Neural cell (in vitro differentiated cells): ENCODE measurements around the gene SLC16A13.
"Not testable (repeated sequence)": the region's sequence is repeated elsewhere in the genome, so short reads cannot be mapped to it uniquely, and the experiment has no call there.

Source experiments
- EP300 ChIP-seq: fragments of 450-650 bp; conservative IDR thresholded peaks from 2 replicates; pipeline ENCODE4 v1.6.1; 2014; ENCODE audit warnings: antibody characterized with exemption, mild to moderate bottlenecking, moderate library complexity; ENCODE audit not compliant: poor library complexity, severe bottlenecking
- MXI1 ChIP-seq: fragments of 450-650 bp; conservative IDR thresholded peaks from 2 replicates; pipeline ENCODE4 v1.6.1; 2014; ENCODE audit warnings: antibody characterized with exemption, mild to moderate bottlenecking; ENCODE audit not compliant: poor library complexity, severe bottlenecking
- SMC3 ChIP-seq: fragments of 450-650 bp; conservative IDR thresholded peaks from 2 replicates; pipeline ENCODE4 v1.6.1; 2014; ENCODE audit warnings: antibody characterized with exemption, mild to moderate bottlenecking, moderate library complexity; ENCODE audit not compliant: poor library complexity
- TAF1 ChIP-seq: IDR thresholded peaks from 2 replicates; pipeline ENCODE4 v1.6.1; 2012; ENCODE audit warnings: low read depth
- TF ChIP-seq, protein P1 (sequence below): fragments of 450-650 bp; IDR thresholded peaks from 2 replicates; pipeline ENCODE4 v1.5.1; 2014; ENCODE audit warnings: antibody characterized with exemption, mild to moderate bottlenecking, moderate library complexity; ENCODE audit not compliant: poor library complexity, severe bottlenecking
- TF ChIP-seq, protein P2 (sequence below): IDR thresholded peaks from 2 replicates; pipeline ENCODE4 v1.6.1; 2012; ENCODE audit warnings: borderline replicate concordance

DNA sequence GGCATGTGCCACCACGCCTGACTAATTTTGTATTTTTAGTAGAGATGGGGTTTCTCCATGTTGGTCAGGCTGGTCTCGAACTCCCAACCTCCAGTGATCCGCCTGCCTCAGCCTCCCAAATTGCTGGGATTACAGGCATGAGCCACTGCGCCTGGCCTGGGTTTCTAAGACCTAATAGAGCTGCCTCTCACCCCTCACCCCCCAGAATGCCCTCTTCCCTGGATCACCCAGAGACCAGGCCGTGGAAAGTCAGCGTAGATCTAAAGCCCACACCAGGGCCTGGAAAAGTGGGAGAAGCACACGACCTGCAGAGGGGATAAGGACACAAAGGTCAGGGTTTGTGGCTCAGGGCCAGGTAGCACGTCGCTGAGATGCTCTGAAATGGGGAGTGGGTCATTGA, 14.8 kb downstream of the SLC16A13 start:
- TF ChIP-seq, protein P1, sequence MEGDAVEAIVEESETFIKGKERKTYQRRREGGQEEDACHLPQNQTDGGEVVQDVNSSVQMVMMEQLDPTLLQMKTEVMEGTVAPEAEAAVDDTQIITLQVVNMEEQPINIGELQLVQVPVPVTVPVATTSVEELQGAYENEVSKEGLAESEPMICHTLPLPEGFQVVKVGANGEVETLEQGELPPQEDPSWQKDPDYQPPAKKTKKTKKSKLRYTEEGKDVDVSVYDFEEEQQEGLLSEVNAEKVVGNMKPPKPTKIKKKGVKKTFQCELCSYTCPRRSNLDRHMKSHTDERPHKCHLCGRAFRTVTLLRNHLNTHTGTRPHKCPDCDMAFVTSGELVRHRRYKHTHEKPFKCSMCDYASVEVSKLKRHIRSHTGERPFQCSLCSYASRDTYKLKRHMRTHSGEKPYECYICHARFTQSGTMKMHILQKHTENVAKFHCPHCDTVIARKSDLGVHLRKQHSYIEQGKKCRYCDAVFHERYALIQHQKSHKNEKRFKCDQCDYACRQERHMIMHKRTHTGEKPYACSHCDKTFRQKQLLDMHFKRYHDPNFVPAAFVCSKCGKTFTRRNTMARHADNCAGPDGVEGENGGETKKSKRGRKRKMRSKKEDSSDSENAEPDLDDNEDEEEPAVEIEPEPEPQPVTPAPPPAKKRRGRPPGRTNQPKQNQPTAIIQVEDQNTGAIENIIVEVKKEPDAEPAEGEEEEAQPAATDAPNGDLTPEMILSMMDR, result not testable (repeated sequence)
- TF ChIP-seq MXI1, SMC3, TAF1, EP300: not testable (repeated sequence)
- TF ChIP-seq, protein P2, sequence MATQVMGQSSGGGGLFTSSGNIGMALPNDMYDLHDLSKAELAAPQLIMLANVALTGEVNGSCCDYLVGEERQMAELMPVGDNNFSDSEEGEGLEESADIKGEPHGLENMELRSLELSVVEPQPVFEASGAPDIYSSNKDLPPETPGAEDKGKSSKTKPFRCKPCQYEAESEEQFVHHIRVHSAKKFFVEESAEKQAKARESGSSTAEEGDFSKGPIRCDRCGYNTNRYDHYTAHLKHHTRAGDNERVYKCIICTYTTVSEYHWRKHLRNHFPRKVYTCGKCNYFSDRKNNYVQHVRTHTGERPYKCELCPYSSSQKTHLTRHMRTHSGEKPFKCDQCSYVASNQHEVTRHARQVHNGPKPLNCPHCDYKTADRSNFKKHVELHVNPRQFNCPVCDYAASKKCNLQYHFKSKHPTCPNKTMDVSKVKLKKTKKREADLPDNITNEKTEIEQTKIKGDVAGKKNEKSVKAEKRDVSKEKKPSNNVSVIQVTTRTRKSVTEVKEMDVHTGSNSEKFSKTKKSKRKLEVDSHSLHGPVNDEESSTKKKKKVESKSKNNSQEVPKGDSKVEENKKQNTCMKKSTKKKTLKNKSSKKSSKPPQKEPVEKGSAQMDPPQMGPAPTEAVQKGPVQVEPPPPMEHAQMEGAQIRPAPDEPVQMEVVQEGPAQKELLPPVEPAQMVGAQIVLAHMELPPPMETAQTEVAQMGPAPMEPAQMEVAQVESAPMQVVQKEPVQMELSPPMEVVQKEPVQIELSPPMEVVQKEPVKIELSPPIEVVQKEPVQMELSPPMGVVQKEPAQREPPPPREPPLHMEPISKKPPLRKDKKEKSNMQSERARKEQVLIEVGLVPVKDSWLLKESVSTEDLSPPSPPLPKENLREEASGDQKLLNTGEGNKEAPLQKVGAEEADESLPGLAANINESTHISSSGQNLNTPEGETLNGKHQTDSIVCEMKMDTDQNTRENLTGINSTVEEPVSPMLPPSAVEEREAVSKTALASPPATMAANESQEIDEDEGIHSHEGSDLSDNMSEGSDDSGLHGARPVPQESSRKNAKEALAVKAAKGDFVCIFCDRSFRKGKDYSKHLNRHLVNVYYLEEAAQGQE, result not testable (repeated sequence)
